ENCODE data around the gene SMC6. TPM values are rescaled to one million over a fixed set of nuclear protein-coding genes. Genes with fewer than 3 reads are reported as not detected.

The SMC6 gene
- total RNA-seq, 1 experiment from 2014 or later: 46.7 TPM

GRCh38 chr2:17728210-17728609, 25.4 kb downstream of the SMC6 start:
- Mint-ChIP-seq H3K9me3 (no peaks in the 10 kb centered on the region), H3K4me1 (peaks cover 10% of the 10 kb centered on the region), H3K4me3 (no peak overlapping the region), H3K27me3 (ENCODE audit: low read depth) (no peaks in the 10 kb centered on the region), H3K36me3 (peaks cover 42% of the 10 kb centered on the region), H3K27ac (peak overlapping the region; percentile 33; the same call in 1 of the 2 replicates)
- POLR2A ChIA-PET: no interaction called here
- no peak for ATAC-seq
- DNase-seq (ENCODE audit: low spot score): no peak
- CTCF ChIA-PET: no interaction called here
- TF ChIP-seq ZNF671 (CRISPR knock-in tag; IDR thresholded peaks at IDR 0.05): no peak
- peak; percentile 61; the same call in 1 of the 2 replicates for TF ChIP-seq ZNF121 (CRISPR knock-in tag; IDR thresholded peaks at IDR 0.05)

- CTCF ChIA-PET: interaction anchor here (0.6 to 1.6 kb wide), 9 partner anchors 9 to 199 kb away, joined by 3 to 9 read pairs (median 4); no protein-coding TSS in a partner anchor
- Mint-ChIP-seq H3K9me3 (no peaks in the 10 kb centered on the region), H3K27ac (no peak overlapping the region), H3K4me1 (no peaks in the 10 kb centered on the region), H3K4me3 (no peak overlapping the region), H3K36me3 (peaks cover 33% of the 10 kb centered on the region), H3K27me3 (ENCODE audit: low read depth) (no peaks in the 10 kb centered on the region)
- POLR2A ChIA-PET: interaction anchor here (0.5 kb wide), 1 partner anchor 31 kb away, joined by 3 read pairs; no protein-coding TSS in a partner anchor
- DNase-seq (ENCODE audit: low spot score): no peak
- ATAC-seq: no peak
- TF ChIP-seq E2F5 (CRISPR knock-in tag; IDR thresholded peaks at IDR 0.05) (no peak), MYBL2 (CRISPR knock-in tag; IDR thresholded peaks at IDR 0.05) (no peak), ZNF263 (CRISPR knock-in tag; IDR thresholded peaks at IDR 0.05; ENCODE audit: low read depth) (no peak), CTCF (IDR thresholded peaks at IDR 0.05) (peak; percentile 53)
These were observed 33.8 kb downstream of the SMC6 start for GRCh38 chr2:17719562-17720371.

- no peaks in the 10 kb centered on the region for H3K9me3 Mint-ChIP-seq
- DNase-seq (ENCODE audit: low spot score) (no peak), ATAC-seq (no peak)
- peaks cover 39% of the 10 kb centered on the region for H3K36me3 Mint-ChIP-seq
- no peaks in the 10 kb centered on the region for H3K4me1 Mint-ChIP-seq
- H3K4me3 Mint-ChIP-seq: no peak overlapping the region
- no peaks in the 10 kb centered on the region for H3K27me3 Mint-ChIP-seq (ENCODE audit: low read depth)
- ChIA-PET CTCF (interaction anchor here (1.5 kb wide), 1 partner anchor 73 kb away, joined by 4 read pairs; no protein-coding TSS in a partner anchor), POLR2A (no interaction called here)
- H3K27ac Mint-ChIP-seq: no peak overlapping the region
- TF ChIP-seq IRF2 (CRISPR knock-in tag; IDR thresholded peaks at IDR 0.05; ENCODE audit: borderline replicate concordance, low read depth): no peak
- TF ChIP-seq E2F1 (CRISPR knock-in tag; IDR thresholded peaks at IDR 0.05): no peak
- TF ChIP-seq ERG (CRISPR knock-in tag; IDR thresholded peaks at IDR 0.05): no peak
- no peak for TF ChIP-seq ZNF281 (CRISPR knock-in tag; IDR thresholded peaks at IDR 0.05)
- TF ChIP-seq ATF6 (CRISPR knock-in tag; IDR thresholded peaks at IDR 0.05): no peak
- no peak for TF ChIP-seq ZNF121 (CRISPR knock-in tag; IDR thresholded peaks at IDR 0.05)
- TF ChIP-seq USF2 (CRISPR knock-in tag; IDR thresholded peaks at IDR 0.05): no peak
- TF ChIP-seq ZMAT4 (CRISPR knock-in tag; IDR thresholded peaks at IDR 0.05): no peak
- TF ChIP-seq NFYB (CRISPR knock-in tag; conservative IDR thresholded peaks at IDR 0.05; ENCODE audit: low read depth): no peak
- no peak for TF ChIP-seq GABPB1 (CRISPR knock-in tag; IDR thresholded peaks at IDR 0.05)
- no peak for TF ChIP-seq ATF2 (CRISPR knock-in tag; IDR thresholded peaks at IDR 0.05; ENCODE audit: borderline replicate concordance, low read depth)
- no peak for TF ChIP-seq ZNF671 (CRISPR knock-in tag; IDR thresholded peaks at IDR 0.05)
- no peak for TF ChIP-seq TCF7 (CRISPR knock-in tag; IDR thresholded peaks at IDR 0.05; ENCODE audit: low read depth)
These were observed 34.9 kb downstream of the SMC6 start for GRCh38 chr2:17718689-17719088.
